Stimulated activated CD8-positive, alpha-beta memory T cell treated with anti-CD3 and anti-CD28 coated beads, Interleukin-7, amount 100 ng/mL, for 48 hours (primary cell): Measurements from ENCODE around the gene IL5.

Source experiments
- DNase-seq, 2 donors: peaks; one replicate each; pipeline ENCODE4 v3.0.0-alpha.2; 2020; ENCODE audit warnings: low read depth in 1 of 2; ENCODE audit errors: extremely low read depth in 1 of 2

The IL5 gene

GRCh38 chr5:132499440-132500243 is 43.7 kb downstream of the IL5 start:
- no peak for DNase-seq

- DNase-seq = no peak
Observed at GRCh38 chr5:132498686-132499271, 44.5 kb downstream of the IL5 start.

GRCh38 chr5:132498152-132498551 is 45.2 kb downstream of the IL5 start:
- DNase-seq = no peak

- no peak for DNase-seq
Observed at GRCh38 chr5:132497488-132497997, 45.8 kb downstream of the IL5 start.

- DNase-seq = peak; percentile 51 to 58
Observed at GRCh38 chr5:132496631-132497487, 46.5 kb downstream of the IL5 start.

- DNase-seq = peak; percentile 70 to 86
Observed at GRCh38 chr5:132496191-132496630, 47.1 kb downstream of the IL5 start.

GRCh38 chr5:132495667-132496190 is 47.6 kb downstream of the IL5 start:
- DNase-seq = peak; percentile 63 to 76

- DNase-seq = no peak
Observed at GRCh38 chr5:132493821-132494220, 49.5 kb downstream of the IL5 start.

- no peak for DNase-seq
Observed at GRCh38 chr5:132493241-132493640, 50.1 kb downstream of the IL5 start.

GRCh38 chr5:132492386-132493125 is 50.8 kb downstream of the IL5 start:
- DNase-seq = no peak
